ENCODE results near the gene C1orf146. TPM values are rescaled to one million over a fixed set of nuclear protein-coding genes. Genes with fewer than 3 reads are reported as not detected.
"Not testable (repeated sequence)": the region's sequence is repeated elsewhere in the genome, so short reads cannot be mapped to it uniquely, and the experiment has no call there.

The C1orf146 gene
- total RNA-seq, 2 experiments from 2014 or later: not detected

GRCh38 chr1:92219028-92219427, 1.3 kb downstream of the C1orf146 start:
- POLR2A ChIA-PET: no interaction called here
- ATAC-seq (ENCODE audit: low read depth) (no peak), DNase-seq (no peak)
- Mint-ChIP-seq H3K27ac (no peak overlapping the region), H3K4me1 (no peaks in the 10 kb centered on the region), H3K9me3 (peaks cover 2% of the 10 kb centered on the region), H3K36me3 (no peaks in the 10 kb centered on the region), H3K27me3 (no peaks in the 10 kb centered on the region), H3K4me3 (no peak overlapping the region)

- ATAC-seq (ENCODE audit: low read depth): no peak
- H3K4me3 Mint-ChIP-seq: no peak overlapping the region
Measured at GRCh38 chr1:92228401-92228800, 10.7 kb downstream of the C1orf146 start.

GRCh38 chr1:92230736-92231135, 13.0 kb downstream of the C1orf146 start:
- H3K27me3 Mint-ChIP-seq: peaks cover 6% of the 10 kb centered on the region
- ATAC-seq (ENCODE audit: low read depth): no peak
- POLR2A ChIA-PET: no interaction called here
- H3K9me3 Mint-ChIP-seq: no peaks in the 10 kb centered on the region
- no peak overlapping the region for H3K4me3 Mint-ChIP-seq
- no peaks in the 10 kb centered on the region for H3K36me3 Mint-ChIP-seq
- H3K27ac Mint-ChIP-seq: no peak overlapping the region
- H3K4me1 Mint-ChIP-seq: no peaks in the 10 kb centered on the region
- DNase-seq: no peak

More at GRCh38 chr1:92228401-92228800, 10.7 kb downstream of the C1orf146 start:
- no peaks in the 10 kb centered on the region for H3K36me3 Mint-ChIP-seq
- no peaks in the 10 kb centered on the region for H3K4me1 Mint-ChIP-seq
- H3K27ac Mint-ChIP-seq: no peak overlapping the region
- H3K9me3 Mint-ChIP-seq: no peaks in the 10 kb centered on the region
- POLR2A ChIA-PET: no interaction called here
- no peak for DNase-seq
- peaks cover 4% of the 10 kb centered on the region for H3K27me3 Mint-ChIP-seq

- Mint-ChIP-seq H3K27ac (no peak overlapping the region), H3K36me3 (no peaks in the 10 kb centered on the region), H3K4me3 (no peak overlapping the region), H3K4me1 (no peaks in the 10 kb centered on the region), H3K9me3 (peaks cover 1% of the 10 kb centered on the region), H3K27me3 (peaks cover 8% of the 10 kb centered on the region)
- POLR2A ChIA-PET: no interaction called here
- no peak for DNase-seq
- no peak for ATAC-seq (ENCODE audit: low read depth)
Measured at GRCh38 chr1:92240034-92240433, 22.3 kb downstream of the C1orf146 start.

- POLR2A ChIA-PET: no interaction called here
- no peak overlapping the region for H3K4me3 Mint-ChIP-seq
- no peak overlapping the region for H3K27ac Mint-ChIP-seq
- no peaks in the 10 kb centered on the region for H3K4me1 Mint-ChIP-seq
- ATAC-seq (ENCODE audit: low read depth) (no peak), DNase-seq (no peak)
- no peaks in the 10 kb centered on the region for H3K9me3 Mint-ChIP-seq
- H3K27me3 Mint-ChIP-seq: no peaks in the 10 kb centered on the region
- peaks cover 8% of the 10 kb centered on the region for H3K36me3 Mint-ChIP-seq
Measured at GRCh38 chr1:92244376-92244775, 26.7 kb downstream of the C1orf146 start.

GRCh38 chr1:92254714-92255113, 37.0 kb downstream of the C1orf146 start:
- Mint-ChIP-seq H3K36me3 (peaks cover 60% of the 10 kb centered on the region), H3K9me3 (peaks cover 15% of the 10 kb centered on the region)
- H3K27me3 Mint-ChIP-seq; H3K27ac Mint-ChIP-seq; ATAC-seq (ENCODE audit: low read depth); DNase-seq; H3K4me1 Mint-ChIP-seq; H3K4me3 Mint-ChIP-seq; POLR2A ChIA-PET: not testable (repeated sequence)

- POLR2A ChIA-PET: no interaction called here
- ATAC-seq (ENCODE audit: low read depth): no peak
- Mint-ChIP-seq H3K27ac (no peak overlapping the region), H3K4me3 (no peak overlapping the region), H3K9me3 (peaks cover 12% of the 10 kb centered on the region), H3K4me1 (peaks cover 1% of the 10 kb centered on the region), H3K36me3 (peaks cover 65% of the 10 kb centered on the region), H3K27me3 (no peaks in the 10 kb centered on the region)
- DNase-seq: no peak
Measured at GRCh38 chr1:92259350-92259749, 41.6 kb downstream of the C1orf146 start.

GRCh38 chr1:92262516-92262915, 44.8 kb downstream of the C1orf146 start:
- Mint-ChIP-seq H3K4me3 (no peak overlapping the region), H3K36me3 (peaks cover 46% of the 10 kb centered on the region), H3K4me1 (no peaks in the 10 kb centered on the region), H3K9me3 (no peaks in the 10 kb centered on the region), H3K27ac (no peak overlapping the region), H3K27me3 (no peaks in the 10 kb centered on the region)
- no peak for ATAC-seq (ENCODE audit: low read depth)
- DNase-seq: no peak
- POLR2A ChIA-PET: no interaction called here

- Mint-ChIP-seq H3K9me3 (no peaks in the 10 kb centered on the region), H3K36me3 (peaks cover 36% of the 10 kb centered on the region), H3K27ac (no peak overlapping the region), H3K27me3 (no peaks in the 10 kb centered on the region), H3K4me3 (no peak overlapping the region), H3K4me1 (peaks cover 3% of the 10 kb centered on the region)
- no peak for DNase-seq
- POLR2A ChIA-PET: interaction anchor here (0.7 kb wide), 1 partner anchor 17 kb away, joined by 3 read pairs; no protein-coding TSS in a partner anchor
- ATAC-seq (ENCODE audit: low read depth): no peak
Measured at GRCh38 chr1:92273039-92273438, 55.3 kb downstream of the C1orf146 start.

- Mint-ChIP-seq H3K27me3 (no peaks in the 10 kb centered on the region), H3K4me1 (peaks cover 3% of the 10 kb centered on the region), H3K27ac (no peak overlapping the region), H3K36me3 (peaks cover 44% of the 10 kb centered on the region), H3K9me3 (no peaks in the 10 kb centered on the region), H3K4me3 (no peak overlapping the region)
- DNase-seq: no peak
- POLR2A ChIA-PET: no interaction called here
- ATAC-seq (ENCODE audit: low read depth): no peak
Measured at GRCh38 chr1:92274939-92275338, 57.2 kb downstream of the C1orf146 start.

GRCh38 chr1:92276082-92276481, 58.4 kb downstream of the C1orf146 start:
- Mint-ChIP-seq H3K36me3 (peaks cover 56% of the 10 kb centered on the region), H3K27me3 (no peaks in the 10 kb centered on the region), H3K4me1 (peaks cover 5% of the 10 kb centered on the region), H3K9me3 (no peaks in the 10 kb centered on the region), H3K27ac (no peak overlapping the region), H3K4me3 (no peak overlapping the region)
- ATAC-seq (ENCODE audit: low read depth) (no peak), DNase-seq (no peak)
- POLR2A ChIA-PET: no interaction called here

GRCh38 chr1:92277105-92277723, 59.5 kb downstream of the C1orf146 start:
- no peak for ATAC-seq (ENCODE audit: low read depth)
- no peak overlapping the region for H3K4me3 Mint-ChIP-seq
- no peaks in the 10 kb centered on the region for H3K9me3 Mint-ChIP-seq
- no peak overlapping the region for H3K27ac Mint-ChIP-seq
- peaks cover 59% of the 10 kb centered on the region for H3K36me3 Mint-ChIP-seq
- DNase-seq: no peak
- H3K27me3 Mint-ChIP-seq: no peaks in the 10 kb centered on the region
- POLR2A ChIA-PET: no interaction called here
- peaks cover 11% of the 10 kb centered on the region for H3K4me1 Mint-ChIP-seq

GRCh38 chr1:92279781-92280180, 62.1 kb downstream of the C1orf146 start:
- H3K27me3 Mint-ChIP-seq; DNase-seq; H3K27ac Mint-ChIP-seq; ATAC-seq (ENCODE audit: low read depth); H3K9me3 Mint-ChIP-seq; H3K4me3 Mint-ChIP-seq: not testable (repeated sequence)
- POLR2A ChIA-PET: interaction anchor here (0.7 kb wide), 1 partner anchor 202 kb away, joined by 4 read pairs; no protein-coding TSS in a partner anchor
- Mint-ChIP-seq H3K36me3 (peaks cover 72% of the 10 kb centered on the region), H3K4me1 (peaks cover 16% of the 10 kb centered on the region)

GRCh38 chr1:92281411-92281810, 63.7 kb downstream of the C1orf146 start:
- DNase-seq; POLR2A ChIA-PET; H3K4me3 Mint-ChIP-seq; H3K9me3 Mint-ChIP-seq; H3K27me3 Mint-ChIP-seq; H3K27ac Mint-ChIP-seq; ATAC-seq (ENCODE audit: low read depth): not testable (repeated sequence)
- H3K4me1 Mint-ChIP-seq: peaks cover 13% of the 10 kb centered on the region
- H3K36me3 Mint-ChIP-seq: peaks cover 75% of the 10 kb centered on the region

All from activated naive CD8-positive, alpha-beta T cell treated with anti-CD3 and anti-CD28 coated beads, Interleukin-2, amount 10 ng/mL, durations not matched to agents 7 days and 5 days (primary cell).